ENCODE measurements around the gene C5orf15. TPM values are rescaled to one million over a fixed set of nuclear protein-coding genes. Genes with fewer than 3 reads are reported as not detected.

Gene C5orf15
- total and polyA plus RNA-seq, 2 experiments from 2014 or later: 37.7 to 61.4 TPM

DNA sequence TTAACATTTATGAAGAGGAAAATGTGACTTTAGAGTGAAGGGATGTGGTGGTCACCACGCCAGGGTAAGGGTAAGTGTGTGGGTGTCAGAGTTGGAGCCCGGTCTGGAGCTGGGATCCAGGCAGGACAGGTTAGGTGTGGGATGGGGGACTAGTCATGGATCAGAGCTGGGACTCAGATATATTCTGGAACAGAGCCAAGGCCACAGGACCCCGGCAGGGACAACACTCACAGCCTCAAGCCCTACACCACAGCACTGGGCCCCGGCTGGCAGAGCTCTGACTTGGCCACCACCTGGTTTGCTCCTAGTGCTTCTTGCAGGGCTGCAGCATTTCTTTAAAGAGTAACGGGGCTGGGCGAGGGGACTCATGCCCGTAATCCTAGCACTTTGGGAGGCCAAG is 47.4 kb downstream of the C5orf15 start:
- Histone ChIP-seq H3K79me2 (replicated peaks; ENCODE audit: insufficient read depth) (no peaks in the 10 kb centered on the region), H3K27ac (ENCODE audit: low read depth) (no peak overlapping the region), H3K4me3 (no peak overlapping the region), H4K20me1 (replicated peaks; ENCODE audit: insufficient read depth) (no peaks in the 10 kb centered on the region), H3K27me3 (ENCODE audit: insufficient read depth) (no peaks in the 10 kb centered on the region), H3F3A (replicated peaks; ENCODE audit: low read depth) (no peaks in the 10 kb centered on the region), H2AFZ (no peak overlapping the region), H3K36me3 (ENCODE audit: insufficient read depth) (no peaks in the 10 kb centered on the region), H3K4me2 (no peak overlapping the region), H3K4me1 (ENCODE audit: insufficient read depth) (no peaks in the 10 kb centered on the region), H3K9me2 (ENCODE audit: insufficient read depth) (no peaks in the 10 kb centered on the region)
- ATAC-seq (no peak), DNase-seq (ENCODE audit: low spot score) (no peak)
- peaks cover 13% of the 10 kb centered on the region for H3K4me1 Mint-ChIP-seq
- no peak overlapping the region for H3K27ac Mint-ChIP-seq
- H3K9me3 Mint-ChIP-seq: no peaks in the 10 kb centered on the region
- H3K36me3 Mint-ChIP-seq (ENCODE audit: low read depth): no peaks in the 10 kb centered on the region
- TF ChIP-seq EZH2phosphoT487 (IDR thresholded peaks at IDR 0.05; ENCODE audit: unreplicated experiment) (no peak), ZNF114 (CRISPR knock-in tag; IDR thresholded peaks at IDR 0.05) (no peak), ZNF331 (CRISPR knock-in tag; IDR thresholded peaks at IDR 0.05; ENCODE audit: low read depth) (no peak), POLR2AphosphoS5 (IDR thresholded peaks at IDR 0.05; ENCODE audit: low read depth) (no peak), NANOG (IDR thresholded peaks at IDR 0.05; ENCODE audit: borderline replicate concordance) (no peak), STAT1 (IDR thresholded peaks at IDR 0.05; ENCODE audit: unreplicated experiment) (no peak), JUNB (IDR thresholded peaks at IDR 0.05; ENCODE audit: unreplicated experiment) (no peak), ZNF462 (CRISPR knock-in tag; IDR thresholded peaks at IDR 0.05) (no peak), EZH2 (IDR thresholded peaks at IDR 0.05; ENCODE audit: low read depth, unreplicated experiment) (no peak), CREB1 (CRISPR knock-in tag; IDR thresholded peaks at IDR 0.05; ENCODE audit: low read depth) (no peak)
- TF ChIP-seq, protein P1, sequence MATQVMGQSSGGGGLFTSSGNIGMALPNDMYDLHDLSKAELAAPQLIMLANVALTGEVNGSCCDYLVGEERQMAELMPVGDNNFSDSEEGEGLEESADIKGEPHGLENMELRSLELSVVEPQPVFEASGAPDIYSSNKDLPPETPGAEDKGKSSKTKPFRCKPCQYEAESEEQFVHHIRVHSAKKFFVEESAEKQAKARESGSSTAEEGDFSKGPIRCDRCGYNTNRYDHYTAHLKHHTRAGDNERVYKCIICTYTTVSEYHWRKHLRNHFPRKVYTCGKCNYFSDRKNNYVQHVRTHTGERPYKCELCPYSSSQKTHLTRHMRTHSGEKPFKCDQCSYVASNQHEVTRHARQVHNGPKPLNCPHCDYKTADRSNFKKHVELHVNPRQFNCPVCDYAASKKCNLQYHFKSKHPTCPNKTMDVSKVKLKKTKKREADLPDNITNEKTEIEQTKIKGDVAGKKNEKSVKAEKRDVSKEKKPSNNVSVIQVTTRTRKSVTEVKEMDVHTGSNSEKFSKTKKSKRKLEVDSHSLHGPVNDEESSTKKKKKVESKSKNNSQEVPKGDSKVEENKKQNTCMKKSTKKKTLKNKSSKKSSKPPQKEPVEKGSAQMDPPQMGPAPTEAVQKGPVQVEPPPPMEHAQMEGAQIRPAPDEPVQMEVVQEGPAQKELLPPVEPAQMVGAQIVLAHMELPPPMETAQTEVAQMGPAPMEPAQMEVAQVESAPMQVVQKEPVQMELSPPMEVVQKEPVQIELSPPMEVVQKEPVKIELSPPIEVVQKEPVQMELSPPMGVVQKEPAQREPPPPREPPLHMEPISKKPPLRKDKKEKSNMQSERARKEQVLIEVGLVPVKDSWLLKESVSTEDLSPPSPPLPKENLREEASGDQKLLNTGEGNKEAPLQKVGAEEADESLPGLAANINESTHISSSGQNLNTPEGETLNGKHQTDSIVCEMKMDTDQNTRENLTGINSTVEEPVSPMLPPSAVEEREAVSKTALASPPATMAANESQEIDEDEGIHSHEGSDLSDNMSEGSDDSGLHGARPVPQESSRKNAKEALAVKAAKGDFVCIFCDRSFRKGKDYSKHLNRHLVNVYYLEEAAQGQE (IDR thresholded peaks at IDR 0.05; ENCODE audit: unreplicated experiment): no peak
- TF ChIP-seq, protein P2, sequence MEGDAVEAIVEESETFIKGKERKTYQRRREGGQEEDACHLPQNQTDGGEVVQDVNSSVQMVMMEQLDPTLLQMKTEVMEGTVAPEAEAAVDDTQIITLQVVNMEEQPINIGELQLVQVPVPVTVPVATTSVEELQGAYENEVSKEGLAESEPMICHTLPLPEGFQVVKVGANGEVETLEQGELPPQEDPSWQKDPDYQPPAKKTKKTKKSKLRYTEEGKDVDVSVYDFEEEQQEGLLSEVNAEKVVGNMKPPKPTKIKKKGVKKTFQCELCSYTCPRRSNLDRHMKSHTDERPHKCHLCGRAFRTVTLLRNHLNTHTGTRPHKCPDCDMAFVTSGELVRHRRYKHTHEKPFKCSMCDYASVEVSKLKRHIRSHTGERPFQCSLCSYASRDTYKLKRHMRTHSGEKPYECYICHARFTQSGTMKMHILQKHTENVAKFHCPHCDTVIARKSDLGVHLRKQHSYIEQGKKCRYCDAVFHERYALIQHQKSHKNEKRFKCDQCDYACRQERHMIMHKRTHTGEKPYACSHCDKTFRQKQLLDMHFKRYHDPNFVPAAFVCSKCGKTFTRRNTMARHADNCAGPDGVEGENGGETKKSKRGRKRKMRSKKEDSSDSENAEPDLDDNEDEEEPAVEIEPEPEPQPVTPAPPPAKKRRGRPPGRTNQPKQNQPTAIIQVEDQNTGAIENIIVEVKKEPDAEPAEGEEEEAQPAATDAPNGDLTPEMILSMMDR (conservative IDR thresholded peaks at IDR 0.05; ENCODE audit: low read depth in 2 of 2): no peak
- TF ChIP-seq, protein P3, sequence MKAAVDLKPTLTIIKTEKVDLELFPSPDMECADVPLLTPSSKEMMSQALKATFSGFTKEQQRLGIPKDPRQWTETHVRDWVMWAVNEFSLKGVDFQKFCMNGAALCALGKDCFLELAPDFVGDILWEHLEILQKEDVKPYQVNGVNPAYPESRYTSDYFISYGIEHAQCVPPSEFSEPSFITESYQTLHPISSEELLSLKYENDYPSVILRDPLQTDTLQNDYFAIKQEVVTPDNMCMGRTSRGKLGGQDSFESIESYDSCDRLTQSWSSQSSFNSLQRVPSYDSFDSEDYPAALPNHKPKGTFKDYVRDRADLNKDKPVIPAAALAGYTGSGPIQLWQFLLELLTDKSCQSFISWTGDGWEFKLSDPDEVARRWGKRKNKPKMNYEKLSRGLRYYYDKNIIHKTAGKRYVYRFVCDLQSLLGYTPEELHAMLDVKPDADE (IDR thresholded peaks at IDR 0.05): no peak
- H3K4me3 Mint-ChIP-seq: no peak overlapping the region
- H3K27me3 Mint-ChIP-seq (ENCODE audit: insufficient read depth, low read depth, poor library complexity): peaks cover 6% of the 10 kb centered on the region
